OCI-LY7 (cell line): ENCODE measurements around the gene FAIM2. TPM values are rescaled to one million over a fixed set of nuclear protein-coding genes. Genes with fewer than 3 reads are reported as not detected.

Experiments used
- BruUV-seq: library from RNA; stranded (reverse); fragments of 400-500 nt; replicated peaks from 2 replicates; lab custom pipeline; 2021; lab: Mats Ljungman, UMichigan
- CTCF ChIA-PET: fragments of 300-600 bp; sonication (Branson Sonifier 250); formaldehyde crosslinking; loops from one replicate; lab custom pipeline; 2022; ENCODE audit warnings: antibody characterized with exemption; ENCODE audit not compliant: unreplicated experiment; lab: Charles Lee
- POLR2A ChIA-PET: fragments of 300-600 bp; sonication (Branson Sonifier 250); formaldehyde crosslinking; loops from one replicate; lab custom pipeline; 2022; ENCODE audit warnings: antibody characterized with exemption; lab: Charles Lee
- DNase-seq: peaks from one replicate; pipeline ENCODE4 v3.0.0-alpha.2; 2015; ENCODE audit warnings: low spot score
- H2AFZ ChIP-seq: fragments of 200-600 bp; sonication (generic), shearing (Covaris generic); 2 replicates; pipeline ENCODE4 v1.6.1; 2014; ENCODE audit warnings: mild to moderate bottlenecking, antibody characterized with exemption, low read length, moderate library complexity
- H3K27ac ChIP-seq: fragments of 200-600 bp; sonication (generic); 2 replicates; pipeline ENCODE4 v1.5.1; 2014; ENCODE audit warnings: mixed run types, low read depth, mild to moderate bottlenecking, moderate library complexity, low read length, inconsistent platforms; ENCODE audit not compliant: poor library complexity, severe bottlenecking
- H3K36me3 ChIP-seq: fragments of 200-600 bp; sonication (generic); 2 replicates; pipeline ENCODE4 v1.6.1; 2014; ENCODE audit warnings: mild to moderate bottlenecking, antibody characterized with exemption, low read length, moderate library complexity, mixed read lengths; ENCODE audit not compliant: insufficient read depth
- H3K4me1 ChIP-seq: fragments of 200-600 bp; sonication (generic); 2 replicates; pipeline ENCODE4 v1.5.1; 2014; ENCODE audit warnings: mild to moderate bottlenecking, low read length; ENCODE audit not compliant: insufficient read depth, poor library complexity, severe bottlenecking
- H3K4me2 ChIP-seq: fragments of 200-600 bp; sonication (generic); 2 replicates; pipeline ENCODE4 v1.6.1; 2014; ENCODE audit warnings: mild to moderate bottlenecking, low read length
- H3K4me3 ChIP-seq: fragments of 200-600 bp; sonication (generic); 2 replicates; pipeline ENCODE4 v1.5.1; 2014; ENCODE audit warnings: mild to moderate bottlenecking, low read depth, low read length; ENCODE audit not compliant: poor library complexity, severe bottlenecking
- H3K79me2 ChIP-seq: fragments of 200-600 bp; sonication (generic); 2 replicates; pipeline ENCODE4 v1.6.1; 2016; ENCODE audit warnings: low read depth, mild to moderate bottlenecking, low read length, moderate library complexity, mixed read lengths; ENCODE audit not compliant: insufficient read depth
- H3K9me2 ChIP-seq: fragments of 200-600 bp; sonication (generic); 2 replicates; pipeline ENCODE4 v1.6.1; 2016; ENCODE audit warnings: mild to moderate bottlenecking, low read length, mixed read lengths; ENCODE audit not compliant: insufficient read depth
- H3K9me3 ChIP-seq: fragments of 200-600 bp; sonication (generic); 2 replicates; pipeline ENCODE4 v1.6.1; 2014; ENCODE audit warnings: mild to moderate bottlenecking, mixed run types, low read length, mixed read lengths
- H4K20me1 ChIP-seq: fragments of 200-600 bp; sonication (generic); 2 replicates; pipeline ENCODE4 v1.6.1; 2014; ENCODE audit warnings: mild to moderate bottlenecking, antibody characterized with exemption, low read length, moderate library complexity, mixed read lengths; ENCODE audit not compliant: insufficient read depth
- CTCF ChIP-seq: fragments of 200-600 bp; sonication (generic); conservative IDR thresholded peaks from 2 replicates; pipeline ENCODE4 v1.5.1; 2014; ENCODE audit warnings: mild to moderate bottlenecking, antibody characterized with exemption, low read length, moderate library complexity, mixed read lengths
- EZH2phosphoT487 ChIP-seq: fragments of 200-600 bp; sonication (generic); IDR thresholded peaks from 2 replicates; pipeline ENCODE4 v1.6.1; 2018; ENCODE audit warnings: low read depth, borderline replicate concordance, mild to moderate bottlenecking, mixed run types, antibody characterized with exemption, low read length, moderate library complexity, mixed read lengths
- intact Hi-C: fragments of 100-400 bp; cut with micrococcal nuclease; formaldehyde crosslinking; loops from one replicate; pipeline ENCODE4 v1.10.0; 2022; ENCODE audit not compliant: unreplicated experiment
- total RNA-seq, 2 experiments: library from RNA; depleted of rRNA in 1 of 2; stranded (reverse); fragments of >200 nt in 1 of 2; shearing (Covaris generic) in 1 of 2; gene quantifications; 2 replicates each; pipeline ENCODE4 v1.2.3, GENCODE V29; 2014 to 2022

FAIM2 gene
- total RNA-seq, 2 experiments from 2014 or later = 0.10 TPM; not detected in 1

- Histone ChIP-seq H3K9me2 (no peaks in the 10 kb centered on the region), H3K4me1 (peaks cover 20% of the 10 kb centered on the region), H3K9me3 (no peaks in the 10 kb centered on the region), H3K79me2 (no peaks in the 10 kb centered on the region), H4K20me1 (no peaks in the 10 kb centered on the region), H3K27ac (no peak overlapping the region), H3K4me3 (no peak overlapping the region), H3K36me3 (no peaks in the 10 kb centered on the region), H3K4me2 (no peak overlapping the region), H2AFZ (no peak overlapping the region)
- no peak for DNase-seq
- ChIA-PET POLR2A (no interaction called here), CTCF (interaction anchor here (0.6 to 1.0 kb wide), 2 partner anchors 24 to 25 kb away, joined by 3 to 4 read pairs; no protein-coding TSS in a partner anchor)
- intact Hi-C loops = loop anchor here (10.0 kb wide), 1 partner anchor 78 kb away; no protein-coding TSS in a partner anchor
- BruUV-seq = no TSS peak
- TF ChIP-seq CTCF = no peak
- TF ChIP-seq EZH2phosphoT487 = no peak
Measured at GRCh38 chr12:49942921-49943624, 39.4 kb upstream of the FAIM2 start.

- intact Hi-C loops = loop anchor here (10.0 kb wide), 1 partner anchor 78 kb away; no protein-coding TSS in a partner anchor
- Histone ChIP-seq H2AFZ (no peak overlapping the region; the same call in 1 of the 2 replicates), H3K9me3 (no peaks in the 10 kb centered on the region), H3K79me2 (no peaks in the 10 kb centered on the region), H3K4me3 (no peak overlapping the region), H4K20me1 (no peaks in the 10 kb centered on the region), H3K4me1 (peaks cover 20% of the 10 kb centered on the region), H3K4me2 (no peak overlapping the region), H3K27ac (no peak overlapping the region), H3K36me3 (no peaks in the 10 kb centered on the region), H3K9me2 (no peaks in the 10 kb centered on the region)
- POLR2A ChIA-PET = no interaction called here
- DNase-seq = no peak
- no TSS peak for BruUV-seq
- TF ChIP-seq CTCF (no peak), EZH2phosphoT487 (no peak)
- CTCF ChIA-PET = interaction anchor here (0.5 to 1.0 kb wide), 2 partner anchors 25 to 28 kb away, joined by 3 to 9 read pairs; no protein-coding TSS in a partner anchor
Measured at GRCh38 chr12:49942512-49942893, 38.8 kb upstream of the FAIM2 start.
